ENCODE measurements around the gene KRABD2.
A peak's percentile ranks its signal among the peaks of the same experiment; 100 is the strongest.

Gene KRABD2

GRCh38 chr17:8406174-8406573 lies 29.7 kb upstream of the KRABD2 start:
- TF ChIP-seq RAD21 (IDR thresholded peaks at IDR 0.05; ENCODE audit: low read depth) (no peak), ZBTB7A (IDR thresholded peaks at IDR 0.05; ENCODE audit: low read depth) (no peak), TCF12 (IDR thresholded peaks at IDR 0.05; ENCODE audit: low read depth) (no peak), TAF1 (IDR thresholded peaks at IDR 0.05; ENCODE audit: low read depth) (no peak)

GRCh38 chr17:8405499-8406016 lies 29.1 kb upstream of the KRABD2 start:
- no peak for TF ChIP-seq REST (IDR thresholded peaks at IDR 0.05; ENCODE audit: low read depth)
- TF ChIP-seq CEBPB (IDR thresholded peaks at IDR 0.05), result no peak
- no peak for TF ChIP-seq YY1 (IDR thresholded peaks at IDR 0.05; ENCODE audit: low read depth)
- TF ChIP-seq CREB1 (IDR thresholded peaks at IDR 0.05; ENCODE audit: low read depth), result no peak
- TF ChIP-seq USF1 (IDR thresholded peaks at IDR 0.05), result no peak
- no peak for TF ChIP-seq TAF1 (IDR thresholded peaks at IDR 0.05; ENCODE audit: low read depth)
- TF ChIP-seq TCF12 (IDR thresholded peaks at IDR 0.05; ENCODE audit: low read depth), result no peak
- TF ChIP-seq RAD21 (IDR thresholded peaks at IDR 0.05; ENCODE audit: low read depth), result no peak
- TF ChIP-seq TEAD4 (IDR thresholded peaks at IDR 0.05), result no peak
- TF ChIP-seq EP300 (IDR thresholded peaks at IDR 0.05; ENCODE audit: borderline replicate concordance), result no peak
- no peak for TF ChIP-seq MAX (IDR thresholded peaks at IDR 0.05)
- TF ChIP-seq EGR1 (IDR thresholded peaks at IDR 0.05), result no peak

- TF ChIP-seq YY1 (IDR thresholded peaks at IDR 0.05; ENCODE audit: low read depth), result no peak
- TF ChIP-seq CEBPB (IDR thresholded peaks at IDR 0.05), result no peak
- no peak for TF ChIP-seq NFIC (IDR thresholded peaks at IDR 0.05)
- no peak for TF ChIP-seq TEAD4 (IDR thresholded peaks at IDR 0.05)
- no peak for TF ChIP-seq ZBTB7A (IDR thresholded peaks at IDR 0.05; ENCODE audit: low read depth)
- TF ChIP-seq EP300 (IDR thresholded peaks at IDR 0.05; ENCODE audit: borderline replicate concordance), result no peak
- TF ChIP-seq RAD21 (IDR thresholded peaks at IDR 0.05; ENCODE audit: low read depth), result no peak
- no peak for TF ChIP-seq TAF1 (IDR thresholded peaks at IDR 0.05; ENCODE audit: low read depth)
- TF ChIP-seq MAX (IDR thresholded peaks at IDR 0.05), result no peak
- no peak for TF ChIP-seq USF1 (IDR thresholded peaks at IDR 0.05)
- TF ChIP-seq CREB1 (IDR thresholded peaks at IDR 0.05; ENCODE audit: low read depth), result no peak
- TF ChIP-seq TCF12 (IDR thresholded peaks at IDR 0.05; ENCODE audit: low read depth), result no peak
Observed at GRCh38 chr17:8402921-8403536, 26.5 kb upstream of the KRABD2 start.

- TF ChIP-seq CREB1 (IDR thresholded peaks at IDR 0.05; ENCODE audit: low read depth), result no peak
- no peak for TF ChIP-seq ZBTB7A (IDR thresholded peaks at IDR 0.05; ENCODE audit: low read depth)
- TF ChIP-seq TCF12 (IDR thresholded peaks at IDR 0.05; ENCODE audit: low read depth), result no peak
- TF ChIP-seq NFIC (IDR thresholded peaks at IDR 0.05), result no peak
- no peak for TF ChIP-seq TAF1 (IDR thresholded peaks at IDR 0.05; ENCODE audit: low read depth)
- TF ChIP-seq MAX (IDR thresholded peaks at IDR 0.05), result no peak
- no peak for TF ChIP-seq TEAD4 (IDR thresholded peaks at IDR 0.05)
- no peak for TF ChIP-seq RAD21 (IDR thresholded peaks at IDR 0.05; ENCODE audit: low read depth)
- TF ChIP-seq EGR1 (IDR thresholded peaks at IDR 0.05), result no peak
Observed at GRCh38 chr17:8401107-8401506, 24.6 kb upstream of the KRABD2 start.

- no peak for TF ChIP-seq USF1 (IDR thresholded peaks at IDR 0.05)
- TF ChIP-seq REST (IDR thresholded peaks at IDR 0.05; ENCODE audit: low read depth), result peak; percentile 45; the same call in 1 of the 2 replicates
Observed at GRCh38 chr17:8398980-8399379, 22.5 kb upstream of the KRABD2 start.

GRCh38 chr17:8397636-8398035 lies 21.1 kb upstream of the KRABD2 start, which contains the start of gene RNF222:
Gene RNF222, minus strand, starts transcription at chr17:8397827. Its CDS starts 4,366 bp downstream, at chr17:8393461.
- TF ChIP-seq TEAD4 (IDR thresholded peaks at IDR 0.05) (no peak), YY1 (IDR thresholded peaks at IDR 0.05; ENCODE audit: low read depth) (no peak), TCF12 (IDR thresholded peaks at IDR 0.05; ENCODE audit: low read depth) (no peak), MAX (IDR thresholded peaks at IDR 0.05) (0 out of 2 replicates have a peak, but pooled peaks have one; percentile 19), NFIC (IDR thresholded peaks at IDR 0.05) (0 out of 2 replicates have a peak, but pooled peaks have one; percentile 31), RAD21 (IDR thresholded peaks at IDR 0.05; ENCODE audit: low read depth) (no peak)

Data from Ishikawa (cell line).